H9 (cell line): ENCODE results near the gene PTEN. TPM values are rescaled to one million over a fixed set of nuclear protein-coding genes. Genes with fewer than 3 reads are reported as not detected.

ENCODE experiments used
- DNase-seq: peaks from one replicate; pipeline ENCODE4 v3.0.0-alpha.2; 2017
- H2AFZ ChIP-seq: one replicate; pipeline ENCODE4 v1.6.1; 2013; ENCODE audit warnings: mild to moderate bottlenecking, low read length, control low read depth, moderate library complexity
- H2AK5ac ChIP-seq: 2 replicates; pipeline ENCODE4 v1.6.1; 2013; ENCODE audit warnings: low read length, control low read depth, mixed read lengths; ENCODE audit not compliant: insufficient read length
- H2BK120ac ChIP-seq: one replicate; pipeline ENCODE4 v1.6.1; 2013; ENCODE audit warnings: low read depth, mild to moderate bottlenecking, low read length, control low read depth, inconsistent platforms; ENCODE audit not compliant: poor library complexity, severe bottlenecking
- H2BK12ac ChIP-seq: 2 replicates; pipeline ENCODE4 v1.6.1; 2013; ENCODE audit warnings: low read length, control low read depth, mixed read lengths, low read depth; ENCODE audit not compliant: insufficient read length
- H2BK15ac ChIP-seq: 2 replicates; pipeline ENCODE4 v1.6.1; 2013; ENCODE audit warnings: low read depth, low read length, control low read depth
- H2BK20ac ChIP-seq: one replicate; pipeline ENCODE4 v1.6.1; 2013; ENCODE audit warnings: low read depth, mild to moderate bottlenecking, low read length, control low read depth, inconsistent platforms; ENCODE audit not compliant: poor library complexity, severe bottlenecking
- H2BK5ac ChIP-seq: 2 replicates; pipeline ENCODE4 v1.6.1; 2013; ENCODE audit warnings: low read length, control low read depth, mixed read lengths; ENCODE audit not compliant: insufficient read length
- H3K14ac ChIP-seq: 2 replicates; pipeline ENCODE4 v1.6.1; 2013; ENCODE audit warnings: low read length, control low read depth; ENCODE audit not compliant: insufficient read depth
- H3K18ac ChIP-seq: 2 replicates; pipeline ENCODE4 v1.6.1; 2013; ENCODE audit warnings: low read depth, mild to moderate bottlenecking, mixed read lengths, low read length, control low read depth; ENCODE audit not compliant: insufficient read length
- H3K23ac ChIP-seq: 2 replicates; pipeline ENCODE4 v1.6.1; 2013; ENCODE audit warnings: low read length, control low read depth, mixed read lengths, low read depth; ENCODE audit not compliant: insufficient read length
- H3K23me2 ChIP-seq: 2 replicates; pipeline ENCODE4 v1.6.1; 2013; ENCODE audit warnings: low read depth, mild to moderate bottlenecking, mixed read lengths, low read length, control low read depth; ENCODE audit not compliant: insufficient read length, poor library complexity, severe bottlenecking
- H3K27ac ChIP-seq: 2 replicates; pipeline ENCODE4 v1.5.1; 2013; ENCODE audit warnings: low read length, control low read depth, mixed read lengths, low read depth; ENCODE audit not compliant: insufficient read length
- H3K27me3 ChIP-seq: 2 replicates; pipeline ENCODE4 v1.6.1; 2013; ENCODE audit warnings: low read length, control low read depth, inconsistent platforms; ENCODE audit not compliant: insufficient read depth
- H3K4ac ChIP-seq: 2 replicates; pipeline ENCODE4 v1.6.1; 2013; ENCODE audit warnings: low read depth, mild to moderate bottlenecking, control low read depth, inconsistent platforms, low read length, moderate library complexity
- H3K4me1 ChIP-seq: 2 replicates; pipeline ENCODE4 v1.6.1; 2013; ENCODE audit warnings: low read length, control low read depth, inconsistent platforms; ENCODE audit not compliant: insufficient read depth
- H3K4me2 ChIP-seq: 2 replicates; pipeline ENCODE4 v1.6.1; 2013; ENCODE audit warnings: low read length, control low read depth, mixed read lengths; ENCODE audit not compliant: insufficient read length, insufficient read depth
- H3K56ac ChIP-seq: 2 replicates; pipeline ENCODE4 v1.6.1; 2013; ENCODE audit warnings: low read depth, mild to moderate bottlenecking, mixed read lengths, low read length, control low read depth; ENCODE audit not compliant: insufficient read length
- H3K79me1 ChIP-seq: 2 replicates; pipeline ENCODE4 v1.6.1; 2013; ENCODE audit warnings: low read depth, mild to moderate bottlenecking, moderate library complexity, low read length, control low read depth, inconsistent platforms; ENCODE audit not compliant: insufficient read depth, poor library complexity, severe bottlenecking
- H3K79me2 ChIP-seq: 2 replicates; pipeline ENCODE4 v1.6.1; 2013; ENCODE audit warnings: low read length, control low read depth, inconsistent platforms; ENCODE audit not compliant: insufficient read depth
- H3K9ac ChIP-seq: 2 replicates; pipeline ENCODE4 v1.6.1; 2013; ENCODE audit warnings: low read length, control low read depth, mixed read lengths; ENCODE audit not compliant: insufficient read length; ENCODE audit errors: extremely low read depth
- H3K9me3 ChIP-seq: one replicate; pipeline ENCODE4 v1.6.1; 2013; ENCODE audit warnings: low read depth, low read length, inconsistent platforms; ENCODE audit not compliant: control insufficient read depth
- H3T11ph ChIP-seq: one replicate; pipeline ENCODE4 v1.6.1; 2013; ENCODE audit warnings: mild to moderate bottlenecking, low read length, control low read depth, inconsistent platforms
- H4K20me1 ChIP-seq: one replicate; pipeline ENCODE4 v1.6.1; 2013; ENCODE audit not compliant: control insufficient read depth, insufficient read length, insufficient read depth
- H4K5ac ChIP-seq: 2 replicates; pipeline ENCODE4 v1.6.1; 2013; ENCODE audit warnings: low read depth, mild to moderate bottlenecking, mixed read lengths, low read length, control low read depth; ENCODE audit not compliant: insufficient read length
- H4K8ac ChIP-seq: replicated peaks from 2 replicates; pipeline ENCODE4 v1.6.1; 2013; ENCODE audit warnings: low read length, control low read depth, mixed read lengths, low read depth; ENCODE audit not compliant: insufficient read length
- H4K91ac ChIP-seq: 2 replicates; pipeline ENCODE4 v1.6.1; 2013; ENCODE audit warnings: low read depth, mild to moderate bottlenecking, moderate library complexity, mixed read lengths, low read length, control low read depth; ENCODE audit not compliant: insufficient read length
- H3K27ac Mint-ChIP-seq, 3 experiments: 2 replicates in 2 of 3; 3 replicates in 1 of 3; pipeline ENCODE4 v1.8.0; 2020 to 2021; ENCODE audit warnings: mixed read lengths in 3 of 3, mild to moderate bottlenecking in 1 of 3, moderate library complexity in 1 of 3
- H3K27me3 Mint-ChIP-seq: 2 replicates; pipeline ENCODE4 v1.8.0; 2021; ENCODE audit warnings: low read depth, mild to moderate bottlenecking, moderate library complexity, mixed read lengths
- H3K36me3 Mint-ChIP-seq, 3 experiments: 2 replicates in 2 of 3; 3 replicates in 1 of 3; pipeline ENCODE4 v1.8.0; 2020 to 2021; ENCODE audit warnings: low read depth in 3 of 3, mixed read lengths in 3 of 3; ENCODE audit not compliant: insufficient read depth in 1 of 3
- H3K4me1 Mint-ChIP-seq, 2 experiments: 2 replicates each; pipeline ENCODE4 v1.8.0; 2020; ENCODE audit warnings: mixed read lengths in 2 of 2
- H3K4me3 Mint-ChIP-seq, 2 experiments: 2 replicates in 1 of 2; 3 replicates in 1 of 2; pipeline ENCODE4 v1.8.0; 2020 to 2021; ENCODE audit warnings: mild to moderate bottlenecking in 2 of 2, mixed read lengths in 2 of 2, moderate library complexity in 1 of 2
- H3K9me3 Mint-ChIP-seq, 2 experiments: 2 replicates in 1 of 2; 3 replicates in 1 of 2; pipeline ENCODE4 v1.8.0; 2020; ENCODE audit warnings: mild to moderate bottlenecking in 2 of 2, mixed read lengths in 2 of 2, moderate library complexity in 1 of 2
- CTCF ChIP-seq: fragments of 200-600 bp; sonication (generic); conservative IDR thresholded peaks from 3 replicates; pipeline ENCODE4 v1.8.0; 2021; ENCODE audit warnings: antibody characterized with exemption, mild to moderate bottlenecking
- WGBS: extraction: QIAGEN DNeasy Blood & Tissue Kit; methylation state at CpG from one replicate; pipeline ENCODE4 v1.1.7; 2013; ENCODE audit warnings: missing lambda C conversion rate, low lambda C conversion rate, mixed read lengths; ENCODE audit not compliant: insufficient read length; ENCODE audit errors: extremely low coverage; 5-methylcytosine and 5-hydroxymethylcytosine counted together
- total RNA-seq: library from RNA; stranded (reverse); gene quantifications from 2 replicates; pipeline ENCODE4 v1.2.1, GENCODE V29; 2021

The PTEN gene
- total RNA-seq, 1 experiment from 2014 or later, result 52.8 TPM

GRCh38 chr10:88006261-88006660 is 142.8 kb downstream of the PTEN start:
- no peak overlapping the region for H3K27ac Mint-ChIP-seq
- no peak for DNase-seq
- H2AFZ ChIP-seq, result no peak overlapping the region
- no peak overlapping the region for H4K91ac ChIP-seq
- no peak overlapping the region for H3K27ac ChIP-seq
- WGBS, result no CpG with 5 or more reads among the region's 6 CpGs
- no peak overlapping the region for H4K8ac ChIP-seq
- no peak overlapping the region for H3K56ac ChIP-seq
- no peaks in the 10 kb centered on the region for H3K79me2 ChIP-seq
- H3K27me3 Mint-ChIP-seq, result no peaks in the 10 kb centered on the region
- H3K79me1 ChIP-seq, result no peaks in the 10 kb centered on the region
- H3K18ac ChIP-seq, result no peak overlapping the region
- H2BK5ac ChIP-seq, result no peak overlapping the region
- H3K9ac ChIP-seq, result no peak overlapping the region
- no peak overlapping the region for H2BK20ac ChIP-seq
- no peaks in the 10 kb centered on the region for H4K20me1 ChIP-seq
- H3K4me1 Mint-ChIP-seq, result peaks cover 8% of the 10 kb centered on the region in 2 experiments
- H3K36me3 Mint-ChIP-seq, result no peaks in the 10 kb centered on the region
- H3K4ac ChIP-seq, result no peak overlapping the region
- H3K9me3 Mint-ChIP-seq, result peaks cover 0 to under 1% of the 10 kb centered on the region in 2 experiments; a peak in 3 of 5 replicates
- H4K5ac ChIP-seq, result no peak overlapping the region
- H2BK15ac ChIP-seq, result no peak overlapping the region
- H3K14ac ChIP-seq, result no peak overlapping the region
- no peak overlapping the region for H3K4me2 ChIP-seq
- no peak overlapping the region for H3K23ac ChIP-seq
- H3K4me3 Mint-ChIP-seq, result no peak overlapping the region
- no peak overlapping the region for H2BK120ac ChIP-seq
- H3K9me3 ChIP-seq, result no peaks in the 10 kb centered on the region
- no peaks in the 10 kb centered on the region for H3K23me2 ChIP-seq
- peaks cover 2% of the 10 kb centered on the region; the same call in 1 of the 2 replicates for H3K4me1 ChIP-seq
- H3T11ph ChIP-seq, result no peak overlapping the region
- no peaks in the 10 kb centered on the region for H3K27me3 ChIP-seq
- no peak overlapping the region for H2BK12ac ChIP-seq
- H2AK5ac ChIP-seq, result no peak overlapping the region
- TF ChIP-seq CTCF, result no peak
